SK-N-SH (cell line): ENCODE data around the gene PXK. TPM values are rescaled to one million over a fixed set of nuclear protein-coding genes. Genes with fewer than 3 reads are reported as not detected.

Experiments
- CTCF ChIA-PET: fragments of 300-600, 350-600 bp; formaldehyde crosslinking; extraction: SDS; loops from one replicate; lab custom pipeline; 2021; lab: Yijun Ruan, JAX
- POLR2A ChIA-PET: fragments of 350-600 bp; sonication (Branson Sonifier 250); formaldehyde crosslinking; extraction: SDS; loops from one replicate; lab custom pipeline; 2020; ENCODE audit warnings: antibody characterized with exemption, inconsistent platforms; lab: Yijun Ruan, JAX
- DNase-seq: peaks from one replicate; pipeline ENCODE4 v3.0.0; 2012
- H2AFZ ChIP-seq: fragments of 200-600 bp; sonication (generic); 2 replicates; pipeline ENCODE4 v1.8.1; 2016; ENCODE audit warnings: antibody characterized with exemption, mild to moderate bottlenecking, low read depth
- H3F3A ChIP-seq: fragments of 200-600 bp; sonication (generic); replicated peaks from 2 replicates; pipeline ENCODE3; 2016; ENCODE audit warnings: antibody characterized with exemption, mild to moderate bottlenecking; ENCODE audit not compliant: insufficient read depth
- H3K27ac ChIP-seq, 2 experiments: fragments of 200-500 bp in 1 of 2; fragments of 200-600 bp in 1 of 2; sonication (Bioruptor generic) in 1 of 2; sonication (generic), shearing (Covaris generic) in 1 of 2; 2 replicates each; pipeline versions ENCODE4 v1.5.1 to v1.6.1; 2014 to 2016; ENCODE audit warnings: low read depth in 2 of 2, inconsistent platforms in 1 of 2, low read length in 1 of 2, mild to moderate bottlenecking in 1 of 2, mixed read lengths in 1 of 2
- H3K27me3 ChIP-seq: fragments of 200-600 bp; sonication (generic), shearing (Covaris generic); 2 replicates; pipeline ENCODE4 v1.6.1; 2016; ENCODE audit warnings: mixed run types; ENCODE audit not compliant: insufficient read depth
- H3K36me3 ChIP-seq, 2 experiments: fragments of 200-500 bp in 1 of 2; fragments of 200-600 bp in 1 of 2; sonication (Bioruptor generic) in 1 of 2; sonication (generic) in 1 of 2; replicated peaks in 1 of 2; 2 replicates each; pipeline versions ENCODE3 to v1.5.1; 2014 to 2016; ENCODE audit warnings: low read length in 1 of 2, mild to moderate bottlenecking in 1 of 2; ENCODE audit not compliant: insufficient read depth in 2 of 2, control insufficient read depth in 1 of 2
- H3K4me1 ChIP-seq, 2 experiments: fragments of 200-500 bp in 1 of 2; fragments of 200-600 bp in 1 of 2; sonication (Bioruptor generic) in 1 of 2; sonication (generic), shearing (Covaris generic) in 1 of 2; 2 replicates each; pipeline versions ENCODE4 v1.5.1 to v1.6.1; 2014 to 2016; ENCODE audit warnings: low read depth in 1 of 2, low read length in 1 of 2, mixed run types in 1 of 2; ENCODE audit not compliant: insufficient read depth in 2 of 2, control insufficient read depth in 1 of 2
- H3K4me2 ChIP-seq: fragments of 200-600 bp; sonication (generic), shearing (Covaris generic); 2 replicates; pipeline ENCODE4 v1.6.1; 2017; ENCODE audit warnings: mixed run types
- H3K4me3 ChIP-seq, 2 experiments: fragments of 200-500 bp in 1 of 2; fragments of 200-600 bp in 1 of 2; sonication (Bioruptor generic) in 1 of 2; sonication (generic), shearing (Covaris generic) in 1 of 2; 2 replicates each; pipeline versions ENCODE4 v1.5.1 to v1.8.1; 2014 to 2016; ENCODE audit warnings: low read depth in 2 of 2, inconsistent platforms in 1 of 2, low read length in 1 of 2, mild to moderate bottlenecking in 1 of 2, mixed read lengths in 1 of 2, moderate library complexity in 1 of 2
- H3K79me2 ChIP-seq: fragments of 200-600 bp; sonication (generic); 2 replicates; pipeline ENCODE4 v1.8.1; 2017; ENCODE audit warnings: mild to moderate bottlenecking; ENCODE audit not compliant: insufficient read depth
- H3K9ac ChIP-seq: fragments of 200-600 bp; sonication (generic); 2 replicates; pipeline ENCODE4 v1.6.1; 2017; ENCODE audit warnings: mixed run types
- H3K9me2 ChIP-seq: fragments of 200-600 bp; sonication (generic); 2 replicates; pipeline ENCODE4 v1.6.1; 2017; ENCODE audit warnings: mixed run types
- H3K9me3 ChIP-seq: fragments of 200-600 bp; sonication (generic); 2 replicates; pipeline ENCODE4 v1.6.1; 2017; ENCODE audit warnings: mixed run types, mild to moderate bottlenecking, moderate library complexity
- H4K20me1 ChIP-seq: fragments of 200-600 bp; sonication (generic); 2 replicates; pipeline ENCODE4 v1.6.1; 2017; ENCODE audit warnings: mild to moderate bottlenecking, mixed run types; ENCODE audit not compliant: insufficient read depth
- CHD2 ChIP-seq: fragments of 150-350 bp; IDR thresholded peaks from 2 replicates; pipeline ENCODE4 v1.6.1; 2018; ENCODE audit warnings: low read length; ENCODE audit not compliant: partially characterized antibody
- CTCF ChIP-seq: fragments of 200-600 bp; sonication (generic); IDR thresholded peaks from 2 replicates; pipeline ENCODE4 v1.6.1; 2017; ENCODE audit warnings: antibody characterized with exemption, mild to moderate bottlenecking, moderate library complexity
- FOSL2 ChIP-seq: IDR thresholded peaks from 2 replicates; pipeline ENCODE4 v1.4.0; 2012; ENCODE audit warnings: low read depth, mild to moderate bottlenecking, moderate library complexity, borderline replicate concordance
- FOXM1 ChIP-seq: IDR thresholded peaks from 2 replicates; pipeline ENCODE4 v1.4.0; 2012; ENCODE audit warnings: low read depth, mild to moderate bottlenecking
- GATA2 ChIP-seq: sonication (generic); formaldehyde crosslinking; IDR thresholded peaks from 2 replicates; pipeline ENCODE4 v1.5.0; 2020; ENCODE audit warnings: mild to moderate bottlenecking, missing genetic modification reagents
- MXI1 ChIP-seq: IDR thresholded peaks from 2 replicates; pipeline ENCODE4 v1.6.1; 2012; ENCODE audit warnings: mild to moderate bottlenecking, low read depth, low read length, improper control_type of control experiment
- PBX3 ChIP-seq: IDR thresholded peaks from 2 replicates; pipeline ENCODE4; 2012
- RCOR1 ChIP-seq: fragments of 150-350 bp; IDR thresholded peaks from 2 replicates; pipeline ENCODE4 v1.6.1; 2017; ENCODE audit warnings: antibody characterized with exemption, low read length
- REST ChIP-seq: IDR thresholded peaks from 2 replicates; pipeline ENCODE4 v1.6.1; 2012; ENCODE audit warnings: mild to moderate bottlenecking, low read depth, low read length, moderate library complexity
- RFX5 ChIP-seq: IDR thresholded peaks from 2 replicates; pipeline ENCODE4 v1.6.1; 2012; ENCODE audit warnings: mild to moderate bottlenecking, improper control_type of control experiment, low read length
- SIN3A ChIP-seq: IDR thresholded peaks from 2 replicates; pipeline ENCODE4 v1.6.1; 2012; ENCODE audit warnings: low read depth, mild to moderate bottlenecking, low read length, moderate library complexity, borderline replicate concordance
- TAF1 ChIP-seq: IDR thresholded peaks from 2 replicates; pipeline ENCODE4 v1.6.1; 2012; ENCODE audit warnings: low read depth, mild to moderate bottlenecking, low read length, moderate library complexity, borderline replicate concordance
- USF2 ChIP-seq: fragments of 150-350 bp; IDR thresholded peaks from 2 replicates; pipeline ENCODE4 v1.6.1; 2017; ENCODE audit warnings: antibody characterized with exemption, low read length, low read depth, borderline replicate concordance
- YY1 ChIP-seq: IDR thresholded peaks from 2 replicates; pipeline ENCODE4 v1.4.0; 2012; ENCODE audit warnings: low read depth, mild to moderate bottlenecking
- WGBS: methylation state at CpG from one replicate; pipeline ENCODE4 v1.1.6; 2017; ENCODE audit warnings: low lambda C conversion rate; 5-methylcytosine and 5-hydroxymethylcytosine counted together
- polyA plus RNA-seq, 3 experiments: library from polyadenylated mRNA; depleted of rRNA; stranded (reverse); fragments of >200 nt; gene quantifications; 2 replicates each; pipeline ENCODE4 v1.2.3, GENCODE V29; 2012

The PXK gene
- polyA plus RNA-seq, 1 of the 3 experiments (the other 2 are of a cell fraction): 8.4 TPM

- WGBS: 87% methylated on average over 8 of the region's 8 CpGs
- ChIA-PET POLR2A (no interaction called here), CTCF (interaction anchor here (4.9 kb wide), 1 partner anchor 22 kb away, joined by 18 read pairs; the partner anchor contains the start of genes HTD2 and RPP14)
- Histone ChIP-seq H3K9me3 (no peaks in the 10 kb centered on the region), H3K79me2 (peaks cover 12% of the 10 kb centered on the region; the same call in 1 of the 2 replicates), H4K20me1 (no peaks in the 10 kb centered on the region), H3K9ac (no peak overlapping the region), H3K4me1 (peaks cover 4 to 8% of the 10 kb centered on the region in 2 experiments; a peak in 3 of 4 replicates), H3K9me2 (no peaks in the 10 kb centered on the region), H2AFZ (no peak overlapping the region), H3F3A (peaks cover 9% of the 10 kb centered on the region), H3K27me3 (no peaks in the 10 kb centered on the region), H3K27ac (no peak overlapping the region), H3K4me2 (no peak overlapping the region), H3K36me3 (no peaks in the 10 kb centered on the region), H3K4me3 (no peak overlapping the region)
- DNase-seq: no peak
- TF ChIP-seq RFX5 (no peak), FOSL2 (no peak), RCOR1 (no peak), SIN3A (no peak), PBX3 (no peak), REST (no peak), GATA2 (no peak), FOXM1 (no peak), TAF1 (no peak), USF2 (no peak), YY1 (no peak), CHD2 (no peak), CTCF (no peak), MXI1 (no peak)
Measured at GRCh38 chr3:58329150-58329921, 3.4 kb upstream of the PXK start.
